T-helper 2 cell treated with Interferon-gamma antibody and Interleukin-4, amounts not matched to agents 5 μg/mL and 100 μg/mL, for 36 hours (primary cell): ENCODE data around the gene CGB7.
A peak's percentile ranks its signal among the peaks of the same experiment; 100 is the strongest.
"Not testable (repeated sequence)": the region's sequence is repeated elsewhere in the genome, so short reads cannot be mapped to it uniquely, and the experiment has no call there.

Source experiments
- DNase-seq: peaks from one replicate; pipeline ENCODE4 v3.0.0; 2021; ENCODE audit warnings: low spot score
- H3K27ac Mint-ChIP-seq: one replicate; pipeline ENCODE4 v1.8.0; 2021; ENCODE audit warnings: mild to moderate bottlenecking, mixed read lengths
- H3K27me3 Mint-ChIP-seq: one replicate; pipeline ENCODE4 v1.8.0; 2021; ENCODE audit warnings: low read depth, mixed read lengths
- H3K36me3 Mint-ChIP-seq: one replicate; pipeline ENCODE4 v1.8.0; 2021; ENCODE audit warnings: low read depth, mixed read lengths
- H3K4me1 Mint-ChIP-seq: one replicate; pipeline ENCODE4 v1.8.0; 2021; ENCODE audit warnings: low read depth, mixed read lengths
- H3K4me3 Mint-ChIP-seq: one replicate; pipeline ENCODE4 v1.8.0; 2022; ENCODE audit warnings: mild to moderate bottlenecking, moderate library complexity, mixed read lengths
- H3K9me3 Mint-ChIP-seq: one replicate; pipeline ENCODE4 v1.8.0; 2021; ENCODE audit warnings: mixed read lengths

CGB7 gene

DNA sequence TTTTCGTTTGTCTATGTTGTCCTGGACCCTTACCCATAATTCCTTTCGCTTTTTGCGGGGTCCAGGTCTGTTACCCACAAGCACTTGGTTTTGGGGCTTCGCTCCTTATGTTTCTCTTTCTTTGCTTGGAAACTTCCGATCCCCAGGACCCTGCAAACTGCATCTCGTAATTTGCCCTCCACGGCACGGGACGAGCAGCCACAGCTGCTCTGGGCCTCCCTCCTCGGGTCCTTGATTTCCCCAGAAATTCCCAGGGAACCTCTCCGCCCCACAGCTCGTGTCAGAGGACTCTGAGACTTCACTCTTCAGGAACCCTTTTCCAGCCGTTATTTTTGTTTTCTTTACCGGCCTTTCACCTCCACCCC lies 28.3 kb upstream of the CGB7 start:
- Mint-ChIP-seq H3K4me3 (peak overlapping the region; percentile 97), H3K27ac (peak overlapping the region; percentile 88), H3K4me1 (peaks cover 25% of the 10 kb centered on the region), H3K27me3 (peaks cover 2% of the 10 kb centered on the region), H3K36me3 (peaks cover 30% of the 10 kb centered on the region), H3K9me3 (no peaks in the 10 kb centered on the region)
- no peak for DNase-seq

- Mint-ChIP-seq H3K4me1 (peaks cover 23% of the 10 kb centered on the region), H3K9me3 (no peaks in the 10 kb centered on the region)
Observed at GRCh38 chr19:49085020-49085867, 27.7 kb upstream of the CGB7 start, which contains the start of gene SNRNP70. Gene SNRNP70, plus strand, starts transcription at chr19:49085451. Its CDS starts 964 bp downstream, at chr19:49086415.

GRCh38 chr19:49084206-49085019 lies 26.9 kb upstream of the CGB7 start:
- peak overlapping the region; percentile 97 for H3K4me3 Mint-ChIP-seq
- peaks cover 21% of the 10 kb centered on the region for H3K4me1 Mint-ChIP-seq
- H3K36me3 Mint-ChIP-seq = peaks cover 20% of the 10 kb centered on the region
- H3K27ac Mint-ChIP-seq = peak overlapping the region; percentile 88
- no peak for DNase-seq
- H3K9me3 Mint-ChIP-seq = no peaks in the 10 kb centered on the region
- peaks cover 2% of the 10 kb centered on the region for H3K27me3 Mint-ChIP-seq

More at GRCh38 chr19:49085020-49085867, 27.7 kb upstream of the CGB7 start, which contains the start of gene SNRNP70:
- Mint-ChIP-seq H3K27me3 (peaks cover 2% of the 10 kb centered on the region), H3K4me3 (peak within 1 kb of the TSS; percentile 97), H3K36me3 (peaks cover 25% of the 10 kb centered on the region), H3K27ac (peak within 1 kb of the TSS; percentile 88)
- DNase-seq = peak; percentile 100

DNA sequence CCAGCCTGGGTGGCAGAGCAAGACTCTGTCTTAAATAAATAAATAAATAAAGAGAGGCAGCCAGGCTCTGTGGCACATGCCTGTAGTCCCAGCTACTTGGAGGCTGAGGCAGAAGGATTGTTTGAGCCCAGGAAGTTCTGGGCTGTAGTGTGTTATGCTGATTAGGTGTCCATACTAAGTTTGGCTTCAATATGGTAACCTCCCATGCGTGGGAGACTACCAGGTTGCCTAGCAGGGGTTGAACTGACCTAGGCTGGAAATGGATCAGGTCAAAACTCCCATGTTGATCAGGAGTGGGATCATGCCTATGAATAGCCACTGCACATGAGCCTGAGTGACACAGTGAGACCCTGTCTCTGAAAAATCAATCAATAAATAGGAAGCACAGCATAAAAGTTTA lies 23.7 kb upstream of the CGB7 start:
- H3K4me1 Mint-ChIP-seq = peaks cover 6% of the 10 kb centered on the region
- H3K27me3 Mint-ChIP-seq = peaks cover 2% of the 10 kb centered on the region
- H3K9me3 Mint-ChIP-seq = no peaks in the 10 kb centered on the region
- H3K36me3 Mint-ChIP-seq = peaks cover 5% of the 10 kb centered on the region
- H3K4me3 Mint-ChIP-seq = no peak overlapping the region
- no peak overlapping the region for H3K27ac Mint-ChIP-seq
- DNase-seq = no peak

- H3K9me3 Mint-ChIP-seq = no peaks in the 10 kb centered on the region
- no peak overlapping the region for H3K4me3 Mint-ChIP-seq
- H3K4me1 Mint-ChIP-seq = peaks cover 3% of the 10 kb centered on the region
- H3K27ac Mint-ChIP-seq = no peak overlapping the region
- peaks cover 2% of the 10 kb centered on the region for H3K27me3 Mint-ChIP-seq
- H3K36me3 Mint-ChIP-seq = no peaks in the 10 kb centered on the region
- no peak for DNase-seq
Observed at GRCh38 chr19:49080392-49080791, 22.8 kb upstream of the CGB7 start.

DNA sequence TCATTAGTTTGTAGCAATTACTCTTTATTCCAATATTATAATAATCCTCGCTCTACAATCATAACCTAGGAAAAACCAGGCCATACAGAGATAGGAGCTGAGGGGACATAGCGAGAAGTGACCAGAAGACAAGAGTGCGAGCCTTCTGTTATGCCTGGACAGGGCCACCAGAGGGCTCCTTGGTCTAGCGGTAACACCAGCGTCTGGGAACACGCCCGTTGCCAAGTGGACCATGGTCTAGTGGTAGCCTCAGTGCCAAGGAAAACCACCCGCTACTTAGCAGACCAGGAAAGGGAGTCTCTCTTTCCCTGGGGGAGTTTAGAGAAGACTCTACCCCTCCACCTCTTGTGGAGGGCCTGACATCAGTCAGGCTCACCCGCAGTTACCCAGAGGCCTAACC lies 17.3 kb upstream of the CGB7 start:
- H3K4me3 Mint-ChIP-seq = not testable (repeated sequence)

GRCh38 chr19:49073514-49074378 lies 16.2 kb upstream of the CGB7 start:
- no peak for DNase-seq
- Mint-ChIP-seq H3K4me1 (no peaks in the 10 kb centered on the region), H3K9me3 (no peaks in the 10 kb centered on the region), H3K36me3 (no peaks in the 10 kb centered on the region), H3K27me3 (peaks cover 44% of the 10 kb centered on the region), H3K4me3 (no peak overlapping the region), H3K27ac (no peak overlapping the region)

More for the DNA sequence above, 17.3 kb upstream of the CGB7 start:
- H3K36me3 Mint-ChIP-seq, H3K27ac Mint-ChIP-seq, H3K4me1 Mint-ChIP-seq, H3K9me3 Mint-ChIP-seq: not testable (repeated sequence)
- peak; percentile 15 for DNase-seq
- peaks cover 35% of the 10 kb centered on the region for H3K27me3 Mint-ChIP-seq

- H3K27me3 Mint-ChIP-seq = peaks cover 54% of the 10 kb centered on the region
- DNase-seq = no peak
- H3K9me3 Mint-ChIP-seq = no peaks in the 10 kb centered on the region
- H3K36me3 Mint-ChIP-seq = no peaks in the 10 kb centered on the region
- H3K27ac Mint-ChIP-seq = no peak overlapping the region
- H3K4me3 Mint-ChIP-seq = no peak overlapping the region
- no peaks in the 10 kb centered on the region for H3K4me1 Mint-ChIP-seq
Observed at GRCh38 chr19:49071860-49072547, 14.5 kb upstream of the CGB7 start.

- H3K27me3 Mint-ChIP-seq = peaks cover 69% of the 10 kb centered on the region
- H3K4me3 Mint-ChIP-seq = no peak overlapping the region
- no peaks in the 10 kb centered on the region for H3K4me1 Mint-ChIP-seq
- no peak for DNase-seq
- H3K27ac Mint-ChIP-seq = no peak overlapping the region
- no peaks in the 10 kb centered on the region for H3K9me3 Mint-ChIP-seq
- no peaks in the 10 kb centered on the region for H3K36me3 Mint-ChIP-seq
Observed at GRCh38 chr19:49070416-49070815, 12.9 kb upstream of the CGB7 start.

- Mint-ChIP-seq H3K36me3 (no peaks in the 10 kb centered on the region), H3K9me3 (no peaks in the 10 kb centered on the region), H3K27ac (no peak overlapping the region), H3K27me3 (peaks cover 73% of the 10 kb centered on the region), H3K4me1 (no peaks in the 10 kb centered on the region), H3K4me3 (no peak overlapping the region)
- DNase-seq = no peak
Observed at GRCh38 chr19:49069026-49069425, 11.5 kb upstream of the CGB7 start.

DNA sequence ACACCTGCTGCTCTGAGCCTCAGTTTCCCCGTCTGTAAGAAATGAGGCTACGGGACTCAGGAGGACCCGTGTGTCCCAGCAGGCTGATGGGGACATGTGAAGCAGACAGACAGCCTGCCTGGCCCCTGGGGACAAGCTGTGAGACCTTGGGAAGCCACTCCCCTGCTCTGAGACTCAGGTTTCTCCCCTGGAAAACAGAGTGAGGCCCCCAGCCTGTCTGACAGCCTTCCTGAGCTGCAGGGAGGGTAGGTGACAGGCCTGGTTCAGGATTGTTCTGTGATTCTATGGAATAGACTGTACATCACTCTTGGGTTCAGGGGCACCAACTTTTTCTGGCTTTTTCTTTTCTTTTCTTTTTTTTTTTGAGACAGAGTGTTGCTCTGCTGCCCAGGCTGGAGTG lies 10.0 kb upstream of the CGB7 start:
- Mint-ChIP-seq H3K36me3 (no peaks in the 10 kb centered on the region), H3K4me1 (no peaks in the 10 kb centered on the region), H3K9me3 (no peaks in the 10 kb centered on the region)

DNA sequence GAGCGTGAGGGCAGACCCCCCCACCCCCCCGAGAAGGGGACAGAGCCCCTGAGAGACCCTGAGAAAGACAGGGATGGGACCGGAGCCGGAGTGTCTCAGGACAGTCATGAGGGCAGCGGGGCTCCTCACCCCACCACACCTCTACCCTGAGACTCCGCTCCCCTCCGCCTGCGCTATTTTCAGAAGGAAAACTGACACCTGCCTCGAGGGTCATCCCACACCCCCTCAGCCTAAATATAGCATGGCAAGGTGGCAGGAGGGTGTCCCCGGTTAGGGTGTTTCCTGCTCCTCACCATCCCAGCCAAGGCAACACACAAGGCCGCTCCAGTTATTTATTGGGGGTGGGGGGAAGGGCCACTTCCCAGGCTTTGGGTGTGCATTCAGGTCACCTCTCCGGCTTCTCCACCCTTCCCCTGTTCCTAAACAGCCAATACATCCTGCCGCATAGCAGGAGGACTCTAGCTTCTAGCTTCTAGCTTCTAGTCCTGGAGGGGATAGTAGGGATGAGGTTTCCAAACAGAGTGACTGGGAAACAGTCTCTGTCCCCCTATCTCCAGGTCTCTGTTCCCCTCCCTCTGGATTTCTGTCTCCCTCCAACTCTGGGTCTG lies 8.5 kb upstream of the CGB7 start:
- H3K27me3 Mint-ChIP-seq = peaks cover 68% of the 10 kb centered on the region
- no peak overlapping the region for H3K4me3 Mint-ChIP-seq
- no peaks in the 10 kb centered on the region for H3K36me3 Mint-ChIP-seq
- no peaks in the 10 kb centered on the region for H3K9me3 Mint-ChIP-seq
- H3K27ac Mint-ChIP-seq = no peak overlapping the region
- DNase-seq = no peak
- no peaks in the 10 kb centered on the region for H3K4me1 Mint-ChIP-seq

More for the DNA sequence above, 10.0 kb upstream of the CGB7 start:
- Mint-ChIP-seq H3K27ac (no peak overlapping the region), H3K27me3 (peaks cover 68% of the 10 kb centered on the region), H3K4me3 (no peak overlapping the region)
- DNase-seq = no peak
